ENCODE measurements around the gene MFSD6L.

DNA sequence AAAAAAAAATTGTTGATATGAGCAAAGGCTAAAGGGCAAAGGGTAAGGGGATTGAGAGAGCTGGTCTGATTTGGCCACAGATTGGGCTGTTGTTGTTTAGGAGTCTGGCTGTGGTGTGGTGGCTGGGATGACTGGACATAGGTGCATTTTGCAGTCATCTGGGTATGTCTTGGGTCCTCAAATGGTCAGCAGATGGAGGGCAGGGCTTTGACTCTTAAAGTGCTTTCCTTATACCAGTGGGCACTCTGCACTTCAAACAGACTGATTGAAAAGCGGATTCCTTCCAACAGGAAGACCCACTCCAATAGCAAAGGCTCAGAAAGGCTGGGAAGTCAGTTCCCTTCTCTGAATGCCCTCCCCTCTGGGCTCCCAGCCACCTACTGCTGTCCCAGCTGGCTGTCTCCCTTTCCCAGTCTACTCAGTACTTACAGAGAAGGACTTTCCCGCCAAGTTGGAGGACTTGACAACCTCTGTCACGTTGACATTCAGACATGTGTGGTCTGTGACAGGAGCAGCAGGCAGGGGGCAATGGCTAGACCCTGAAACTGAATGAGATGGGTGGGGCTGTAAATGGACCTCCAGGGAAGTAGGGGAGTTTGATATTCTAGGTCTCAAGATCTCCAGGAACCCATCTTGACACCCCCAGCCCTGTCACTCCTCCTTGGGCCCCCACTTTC lies 19.6 kb upstream of the MFSD6L start:
- TF ChIP-seq, protein P1, sequence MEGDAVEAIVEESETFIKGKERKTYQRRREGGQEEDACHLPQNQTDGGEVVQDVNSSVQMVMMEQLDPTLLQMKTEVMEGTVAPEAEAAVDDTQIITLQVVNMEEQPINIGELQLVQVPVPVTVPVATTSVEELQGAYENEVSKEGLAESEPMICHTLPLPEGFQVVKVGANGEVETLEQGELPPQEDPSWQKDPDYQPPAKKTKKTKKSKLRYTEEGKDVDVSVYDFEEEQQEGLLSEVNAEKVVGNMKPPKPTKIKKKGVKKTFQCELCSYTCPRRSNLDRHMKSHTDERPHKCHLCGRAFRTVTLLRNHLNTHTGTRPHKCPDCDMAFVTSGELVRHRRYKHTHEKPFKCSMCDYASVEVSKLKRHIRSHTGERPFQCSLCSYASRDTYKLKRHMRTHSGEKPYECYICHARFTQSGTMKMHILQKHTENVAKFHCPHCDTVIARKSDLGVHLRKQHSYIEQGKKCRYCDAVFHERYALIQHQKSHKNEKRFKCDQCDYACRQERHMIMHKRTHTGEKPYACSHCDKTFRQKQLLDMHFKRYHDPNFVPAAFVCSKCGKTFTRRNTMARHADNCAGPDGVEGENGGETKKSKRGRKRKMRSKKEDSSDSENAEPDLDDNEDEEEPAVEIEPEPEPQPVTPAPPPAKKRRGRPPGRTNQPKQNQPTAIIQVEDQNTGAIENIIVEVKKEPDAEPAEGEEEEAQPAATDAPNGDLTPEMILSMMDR (IDR thresholded peaks at IDR 0.05; ENCODE audit: low read depth, low read length), result no peak
- no peak for TF ChIP-seq MYC (IDR thresholded peaks at IDR 0.05; ENCODE audit: low read depth, low read length)
- TF ChIP-seq POLR2A (IDR thresholded peaks at IDR 0.05; ENCODE audit: extremely low read depth, insufficient read length), result no peak
- TF ChIP-seq, protein P2, sequence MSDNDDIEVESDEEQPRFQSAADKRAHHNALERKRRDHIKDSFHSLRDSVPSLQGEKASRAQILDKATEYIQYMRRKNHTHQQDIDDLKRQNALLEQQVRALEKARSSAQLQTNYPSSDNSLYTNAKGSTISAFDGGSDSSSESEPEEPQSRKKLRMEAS (IDR thresholded peaks at IDR 0.05; ENCODE audit: low read depth, low read length), result no peak

Measured in NB4 (cell line).